ENCODE measurements around the gene PEBP1. TPM values are rescaled to one million over a fixed set of nuclear protein-coding genes. Genes with fewer than 3 reads are reported as not detected.

The PEBP1 gene
- polyA plus RNA-seq, 1 donor = 141 TPM

- DNase-seq = peak; percentile 34
Observed at GRCh38 chr12:118136559-118137003, 657 bp downstream of the PEBP1 start.

GRCh38 chr12:118137148-118137678, 1.3 kb downstream of the PEBP1 start:
- DNase-seq = no peak

- DNase-seq = no peak
Observed at GRCh38 chr12:118140825-118141224, 4.9 kb downstream of the PEBP1 start.

GRCh38 chr12:118144499-118144898, 8.6 kb downstream of the PEBP1 start:
- no peak for DNase-seq

GRCh38 chr12:118145113-118145797, 9.3 kb downstream of the PEBP1 start:
- DNase-seq = no peak

GRCh38 chr12:118145798-118146156, 9.9 kb downstream of the PEBP1 start:
- no peak for DNase-seq

- DNase-seq = no peak
Observed at GRCh38 chr12:118148287-118148686, 12.4 kb downstream of the PEBP1 start.

GRCh38 chr12:118150625-118151024, 14.7 kb downstream of the PEBP1 start:
- no peak for DNase-seq

- no peak for DNase-seq
Observed at GRCh38 chr12:118151755-118152154, 15.8 kb downstream of the PEBP1 start.

GRCh38 chr12:118160536-118160935, 24.6 kb downstream of the PEBP1 start:
- no peak for DNase-seq

- no peak for DNase-seq
Observed at GRCh38 chr12:118164798-118165486, 29.0 kb downstream of the PEBP1 start.

- no peak for DNase-seq
Observed at GRCh38 chr12:118166946-118167345, 31.0 kb downstream of the PEBP1 start.

GRCh38 chr12:118175823-118176447, 40.0 kb downstream of the PEBP1 start:
- DNase-seq = no peak

GRCh38 chr12:118183155-118183554, 47.2 kb downstream of the PEBP1 start:
- no peak for DNase-seq

GRCh38 chr12:118183711-118184110, 47.8 kb downstream of the PEBP1 start:
- no peak for DNase-seq

- no peak for DNase-seq
Observed at GRCh38 chr12:118185602-118186397, 49.9 kb downstream of the PEBP1 start.

- no peak for DNase-seq
Observed at GRCh38 chr12:118187751-118188435, 52.0 kb downstream of the PEBP1 start.

- DNase-seq = peak; percentile 63
Observed at GRCh38 chr12:118188690-118189371, 52.9 kb downstream of the PEBP1 start.

- peak; percentile 40 for DNase-seq
Observed at GRCh38 chr12:118189741-118190191, 53.8 kb downstream of the PEBP1 start.

- DNase-seq = peak; percentile 47
Observed at GRCh38 chr12:118190266-118190665, 54.3 kb downstream of the PEBP1 start.

GRCh38 chr12:118193477-118193876, 57.6 kb downstream of the PEBP1 start:
- no peak for DNase-seq
